Measurements from ENCODE around the gene SOHLH2.

Gene SOHLH2

GRCh38 chr13:36188441-36188840 lies 25.9 kb downstream of the SOHLH2 start:
- DNase-seq (ENCODE audit: low read depth): no peak

- no peak for DNase-seq (ENCODE audit: low read depth)
Measured at GRCh38 chr13:36183901-36184300, 30.5 kb downstream of the SOHLH2 start.

- no peak for DNase-seq (ENCODE audit: low read depth)
Measured at GRCh38 chr13:36175621-36176020, 38.7 kb downstream of the SOHLH2 start.

GRCh38 chr13:36174923-36175322 lies 39.4 kb downstream of the SOHLH2 start:
- DNase-seq (ENCODE audit: low read depth): no peak

DNA sequence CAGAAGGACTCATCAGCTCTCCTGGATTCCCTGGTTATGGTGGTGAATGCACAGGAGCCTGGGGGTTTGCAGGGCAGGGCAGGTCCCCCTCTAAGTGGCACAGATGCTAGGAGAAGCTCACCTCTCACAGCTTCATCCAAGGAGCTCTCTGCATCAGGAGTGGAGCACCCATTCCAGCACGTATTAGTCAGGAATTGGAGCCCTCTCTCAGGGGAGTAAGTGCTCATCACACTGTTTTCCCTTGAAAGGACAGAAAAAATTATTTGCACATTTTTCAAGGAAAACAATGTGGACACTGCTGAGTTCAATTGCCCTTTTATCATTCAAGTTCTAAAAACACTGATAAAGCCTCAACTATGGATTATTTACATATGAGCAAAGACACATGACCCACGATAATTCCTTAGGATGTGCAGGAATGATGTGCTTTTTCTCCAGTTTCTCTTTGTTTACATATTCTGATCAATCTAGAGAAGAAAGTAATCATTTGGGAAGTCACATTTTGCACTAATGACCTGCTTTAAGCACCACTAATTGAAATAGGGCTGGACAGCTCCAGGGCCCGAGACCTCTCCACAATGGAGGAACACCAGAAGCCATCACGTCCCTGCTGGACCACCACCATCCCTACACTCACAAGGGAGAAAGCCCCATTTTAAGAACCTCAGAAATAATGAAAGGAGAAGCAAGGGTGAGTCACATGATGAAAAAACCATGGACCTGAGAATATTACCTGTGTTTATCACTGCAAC lies 40.6 kb downstream of the SOHLH2 start:
- no peak for DNase-seq (ENCODE audit: low read depth)

- no peak for DNase-seq (ENCODE audit: low read depth)
Measured at GRCh38 chr13:36166046-36166445, 48.3 kb downstream of the SOHLH2 start.

DNA sequence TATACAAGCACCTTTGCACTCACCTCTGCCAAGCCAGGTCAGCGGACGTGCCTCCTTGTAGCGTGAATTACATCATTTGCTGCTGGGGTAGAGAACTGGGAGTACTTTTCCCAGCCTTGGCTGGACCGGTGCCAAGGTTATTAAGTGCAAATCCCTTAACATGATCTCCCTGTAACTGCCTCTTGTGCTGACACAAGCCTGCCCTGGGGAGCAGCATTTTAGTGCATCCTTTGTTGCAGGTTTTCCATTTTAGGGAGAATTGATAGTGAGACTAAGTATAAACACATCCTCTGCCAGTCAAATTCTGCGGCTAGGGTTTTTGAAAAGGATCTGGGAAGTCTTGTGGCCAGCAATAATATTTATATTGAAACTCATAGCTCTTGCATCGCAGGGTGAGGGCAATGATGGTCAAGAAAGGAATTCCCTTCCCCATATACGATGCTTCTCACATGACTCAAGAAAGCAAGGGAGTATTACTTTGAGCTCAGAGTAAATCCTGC lies 50.5 kb downstream of the SOHLH2 start:
- no peak for DNase-seq (ENCODE audit: low read depth)

- DNase-seq (ENCODE audit: low read depth): no peak
Measured at GRCh38 chr13:36163286-36163685, 51.1 kb downstream of the SOHLH2 start.

DNA sequence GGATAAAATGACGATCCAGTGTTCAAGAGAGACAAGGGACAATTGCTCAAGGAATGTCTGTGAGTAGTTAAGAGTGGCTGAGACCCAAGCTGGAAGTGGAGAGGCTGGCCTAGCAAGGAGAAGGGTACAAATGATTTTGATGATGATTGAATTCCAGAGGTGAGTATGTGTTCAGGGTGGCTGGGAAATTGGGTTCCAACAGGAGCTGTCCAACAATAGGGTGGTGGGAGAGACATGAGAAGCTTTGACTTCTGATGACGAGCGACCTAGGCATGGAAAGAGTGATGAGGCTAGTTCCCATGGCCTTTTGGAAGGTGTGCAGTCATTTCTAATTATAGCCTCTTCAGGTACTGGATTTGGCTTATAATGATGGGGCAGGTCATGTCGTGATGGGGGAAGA lies 54.1 kb downstream of the SOHLH2 start:
- no peak for DNase-seq (ENCODE audit: low read depth)

DNA sequence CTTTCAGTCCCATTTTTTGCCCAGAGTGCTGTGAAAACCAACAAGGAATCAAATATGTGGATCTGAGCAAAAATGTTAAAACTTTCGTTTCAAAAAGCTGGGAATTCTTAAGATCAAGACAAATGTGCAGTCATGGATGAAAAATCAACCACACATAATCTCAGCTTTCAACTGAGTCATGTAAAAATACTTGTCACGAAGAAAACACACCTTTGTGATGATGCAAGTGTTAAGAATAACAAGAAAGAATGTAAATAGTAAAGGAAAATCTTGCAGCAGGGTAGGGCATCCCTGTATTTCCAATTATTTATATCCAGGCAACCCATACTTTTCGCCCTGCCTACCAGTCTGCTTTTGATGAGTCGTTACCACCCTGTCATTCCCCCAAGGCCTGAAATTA lies 55.7 kb downstream of the SOHLH2 start:
- DNase-seq (ENCODE audit: low read depth): no peak

GRCh38 chr13:36157480-36157879 lies 56.9 kb downstream of the SOHLH2 start:
- no peak for DNase-seq (ENCODE audit: low read depth)

- no peak for DNase-seq (ENCODE audit: low read depth)
Measured at GRCh38 chr13:36154567-36155291, 59.6 kb downstream of the SOHLH2 start.

- no peak for DNase-seq (ENCODE audit: low read depth)
Measured at GRCh38 chr13:36151591-36151990, 62.8 kb downstream of the SOHLH2 start.

DNA sequence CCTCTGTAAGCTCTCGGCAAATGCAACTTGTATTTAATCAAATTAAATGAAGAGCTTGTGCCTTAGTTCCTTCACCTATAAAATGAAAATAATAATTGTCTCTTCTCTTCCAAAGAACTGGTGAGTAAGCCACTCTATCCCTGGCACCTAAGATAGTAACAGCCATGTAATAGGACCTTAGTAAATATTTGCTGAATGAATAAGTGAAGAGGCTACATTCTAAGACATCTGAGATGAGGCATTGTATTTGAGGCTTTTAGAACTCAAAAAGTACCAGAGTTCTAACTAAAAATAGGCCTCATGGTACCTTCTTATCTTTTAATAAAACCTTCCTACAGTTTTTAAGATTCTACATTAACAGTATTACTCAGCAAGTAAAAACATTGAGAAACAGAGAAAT lies 65.9 kb downstream of the SOHLH2 start:
- no peak for DNase-seq (ENCODE audit: low read depth)

GRCh38 chr13:36147330-36147729 lies 67.0 kb downstream of the SOHLH2 start:
- DNase-seq (ENCODE audit: low read depth): no peak

DNA sequence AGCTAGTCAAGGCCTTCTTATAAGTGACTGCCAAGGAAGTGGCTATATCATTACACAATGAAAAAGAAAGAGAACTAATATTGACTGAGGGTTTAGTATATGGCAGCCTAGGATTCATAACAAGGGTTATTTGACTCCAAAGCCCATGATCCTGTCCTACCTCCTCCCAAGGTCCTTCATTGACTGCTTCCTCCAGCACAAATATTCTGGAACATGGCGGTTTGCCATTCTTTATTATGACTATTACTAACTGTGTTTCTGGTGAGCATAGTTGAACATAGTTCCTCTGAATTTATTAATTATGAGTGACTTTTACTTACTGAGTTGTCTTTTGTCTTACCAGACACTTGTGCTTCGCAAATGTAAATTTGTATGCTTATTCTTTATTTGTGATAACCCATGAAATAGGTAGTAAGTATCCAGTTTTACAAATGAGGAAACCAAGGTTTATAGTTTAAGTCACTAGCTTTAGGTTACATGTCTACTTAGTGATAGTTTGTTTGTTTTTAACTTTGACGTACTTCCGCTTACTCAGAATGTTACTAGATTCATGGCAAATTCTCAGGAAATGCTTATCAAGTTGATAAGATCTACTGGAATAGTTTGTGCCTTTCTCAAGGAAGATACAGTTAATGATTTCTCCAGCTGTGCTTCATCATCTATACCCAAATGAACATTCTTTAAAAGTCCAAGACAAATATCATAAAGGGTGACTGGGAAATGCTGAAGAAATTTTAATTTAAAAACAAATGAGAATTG lies 67.7 kb downstream of the SOHLH2 start:
- DNase-seq (ENCODE audit: low read depth): no peak

DNA sequence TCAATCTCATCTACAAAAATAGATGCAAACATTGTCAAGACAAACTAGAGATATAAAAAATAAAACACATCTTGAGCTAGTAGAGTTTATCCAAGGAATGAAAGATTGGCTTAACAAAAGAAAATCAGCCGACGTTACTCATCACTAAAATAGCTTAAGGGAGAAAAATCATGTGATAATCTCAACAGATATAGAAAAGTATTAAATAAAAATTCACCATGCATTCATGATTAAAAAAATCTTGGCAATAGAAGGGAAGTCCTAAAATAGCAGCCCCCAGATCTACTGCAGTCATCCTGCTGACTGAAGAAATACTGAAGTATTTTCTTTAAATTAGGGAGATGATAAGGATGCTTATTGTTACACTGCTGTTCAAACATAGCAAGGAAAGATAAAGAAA lies 70.6 kb downstream of the SOHLH2 start:
- no peak for DNase-seq (ENCODE audit: low read depth)

GRCh38 chr13:36142735-36143134 lies 71.6 kb downstream of the SOHLH2 start:
- DNase-seq (ENCODE audit: low read depth): no peak

- no peak for DNase-seq (ENCODE audit: low read depth)
Measured at GRCh38 chr13:36135876-36136275, 78.5 kb downstream of the SOHLH2 start.

- no peak for DNase-seq (ENCODE audit: low read depth)
Measured at GRCh38 chr13:36134632-36135031, 79.7 kb downstream of the SOHLH2 start.

DNA sequence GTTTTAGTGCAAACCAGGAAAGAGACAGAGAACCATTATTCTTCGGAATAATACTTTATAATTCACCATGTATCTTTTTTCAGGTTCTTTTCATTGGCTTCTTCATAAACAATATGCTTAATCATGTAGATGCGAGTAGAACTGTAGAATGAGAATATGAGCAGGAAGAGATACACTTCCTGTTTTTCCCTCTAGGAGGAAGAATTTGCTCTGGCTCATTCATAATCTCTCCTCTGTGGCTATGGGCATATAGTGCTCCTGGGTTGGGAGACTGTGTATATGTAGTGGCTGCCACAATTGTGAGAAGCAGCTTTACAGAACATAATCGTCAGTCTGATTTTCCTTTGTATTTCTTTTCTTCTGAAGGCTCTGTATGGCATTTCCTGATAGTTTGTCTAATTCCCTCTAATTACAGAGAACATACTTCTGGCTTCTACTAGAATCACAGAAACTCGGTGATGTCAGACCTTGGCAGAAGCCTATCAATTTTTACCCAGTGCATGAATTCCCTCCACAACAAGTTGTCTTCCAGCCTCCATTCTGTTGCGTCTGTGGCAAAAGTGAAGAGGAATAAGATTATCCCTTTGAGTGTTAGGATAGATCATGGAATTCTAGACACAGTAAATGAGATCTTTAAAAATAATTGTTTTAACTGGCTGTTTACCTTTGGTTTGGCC lies 80.3 kb downstream of the SOHLH2 start:
- DNase-seq (ENCODE audit: low read depth): no peak

- no peak for DNase-seq (ENCODE audit: low read depth)
Measured at GRCh38 chr13:36132376-36132775, 82.0 kb downstream of the SOHLH2 start.
